Effector memory CD4-positive, alpha-beta T cell (primary cell): ENCODE results near the gene HLA-DPA1.

Source experiments
- DNase-seq, 3 donors: peaks; one replicate each; pipeline ENCODE4 v3.0.0-alpha.2; 2020
- H3K27ac ChIP-seq: 2 replicates; pipeline ENCODE4 v1.7.0; 2013; ENCODE audit warnings: mild to moderate bottlenecking, low read length, moderate library complexity; ENCODE audit not compliant: insufficient read depth, poor library complexity, severe bottlenecking
- H3K27me3 ChIP-seq: replicated peaks from 2 replicates; pipeline ENCODE4 v1.7.0; 2013; ENCODE audit warnings: mild to moderate bottlenecking, low read length; ENCODE audit not compliant: insufficient read depth, control insufficient read depth, poor library complexity, severe bottlenecking
- H3K36me3 ChIP-seq: 2 replicates; pipeline ENCODE4 v1.7.0; 2013; ENCODE audit warnings: mild to moderate bottlenecking, low read length, moderate library complexity; ENCODE audit not compliant: control insufficient read depth, insufficient read depth
- H3K4me1 ChIP-seq: 2 replicates; pipeline ENCODE4 v1.7.0; 2013; ENCODE audit warnings: low read length, mild to moderate bottlenecking; ENCODE audit not compliant: control insufficient read depth, insufficient read depth, poor library complexity, severe bottlenecking
- H3K4me3 ChIP-seq: 2 replicates; pipeline ENCODE4 v1.7.0; 2013; ENCODE audit warnings: low read length, low read depth, mild to moderate bottlenecking; ENCODE audit not compliant: insufficient read depth, poor library complexity, severe bottlenecking
- H3K9me3 ChIP-seq: 2 replicates; pipeline ENCODE4 v1.7.0; 2013; ENCODE audit warnings: mild to moderate bottlenecking, low read length, moderate library complexity; ENCODE audit not compliant: control insufficient read depth

Gene HLA-DPA1

GRCh38 chr6:33078442-33078841 lies 5.0 kb upstream of the HLA-DPA1 start:
- peaks cover 6% of the 10 kb centered on the region for H3K27me3 ChIP-seq
- peaks cover 11% of the 10 kb centered on the region for H3K4me1 ChIP-seq

GRCh38 chr6:33077908-33078307 lies 4.5 kb upstream of the HLA-DPA1 start:
- Histone ChIP-seq H3K4me3 (no peak overlapping the region), H3K4me1 (peaks cover 11% of the 10 kb centered on the region), H3K36me3 (no peaks in the 10 kb centered on the region), H3K27ac (no peak overlapping the region), H3K27me3 (peaks cover 6% of the 10 kb centered on the region), H3K9me3 (no peaks in the 10 kb centered on the region)
- no peak for DNase-seq

More at GRCh38 chr6:33078442-33078841, 5.0 kb upstream of the HLA-DPA1 start:
- Histone ChIP-seq H3K4me3 (no peak overlapping the region), H3K9me3 (no peaks in the 10 kb centered on the region), H3K27ac (no peak overlapping the region), H3K36me3 (no peaks in the 10 kb centered on the region)
- no peak for DNase-seq

- Histone ChIP-seq H3K27me3 (peaks cover 6% of the 10 kb centered on the region), H3K9me3 (no peaks in the 10 kb centered on the region), H3K36me3 (no peaks in the 10 kb centered on the region), H3K27ac (peak overlapping the region; percentile 71), H3K4me1 (peaks cover 11% of the 10 kb centered on the region), H3K4me3 (peak overlapping the region; percentile 67)
- DNase-seq, result no peak
Observed at GRCh38 chr6:33076406-33076934, 3.0 kb upstream of the HLA-DPA1 start.

- no peaks in the 10 kb centered on the region for H3K36me3 ChIP-seq
- H3K9me3 ChIP-seq, result no peaks in the 10 kb centered on the region
- DNase-seq, result peak in 2 of 3 donors; percentile 5 to 29
- peak within 1 kb of the TSS; percentile 71 for H3K27ac ChIP-seq
- peak within 1 kb of the TSS; percentile 67 for H3K4me3 ChIP-seq
- peaks cover 11% of the 10 kb centered on the region for H3K4me1 ChIP-seq
- peaks cover 6% of the 10 kb centered on the region for H3K27me3 ChIP-seq
Observed at GRCh38 chr6:33075568-33076405, 2.3 kb upstream of the HLA-DPA1 start, which contains the start of gene HLA-DPB1. Gene HLA-DPB1, plus strand, starts transcription at chr6:33075990. Its CDS starts 52 bp downstream, at chr6:33076042.

GRCh38 chr6:33075208-33075567 lies 1.7 kb upstream of the HLA-DPA1 start:
- H3K4me3 ChIP-seq, result no peak overlapping the region
- H3K27ac ChIP-seq, result peak overlapping the region; percentile 71
- no peaks in the 10 kb centered on the region for H3K36me3 ChIP-seq
- H3K9me3 ChIP-seq, result no peaks in the 10 kb centered on the region
- H3K27me3 ChIP-seq, result peaks cover 6% of the 10 kb centered on the region
- H3K4me1 ChIP-seq, result peaks cover 11% of the 10 kb centered on the region
- DNase-seq, result no peak

GRCh38 chr6:33072508-33073100 lies 845 bp downstream of the HLA-DPA1 start:
- no peak for DNase-seq
- H3K27me3 ChIP-seq, result peaks cover 6% of the 10 kb centered on the region
- H3K4me3 ChIP-seq, result no peak overlapping the region
- no peak overlapping the region for H3K27ac ChIP-seq
- H3K36me3 ChIP-seq, result no peaks in the 10 kb centered on the region
- peaks cover 11% of the 10 kb centered on the region for H3K4me1 ChIP-seq
- no peaks in the 10 kb centered on the region for H3K9me3 ChIP-seq

- no peak for DNase-seq
- Histone ChIP-seq H3K4me3 (no peak overlapping the region), H3K27me3 (peaks cover 6% of the 10 kb centered on the region)
Observed at GRCh38 chr6:33071569-33071968, 1.9 kb downstream of the HLA-DPA1 start.

GRCh38 chr6:33070909-33071308 lies 2.5 kb downstream of the HLA-DPA1 start:
- H3K9me3 ChIP-seq, result no peaks in the 10 kb centered on the region
- H3K27me3 ChIP-seq, result peaks cover under 1% of the 10 kb centered on the region
- no peak overlapping the region for H3K4me3 ChIP-seq
- H3K36me3 ChIP-seq, result no peaks in the 10 kb centered on the region
- no peak for DNase-seq
- H3K27ac ChIP-seq, result no peak overlapping the region
- H3K4me1 ChIP-seq, result peaks cover 6% of the 10 kb centered on the region

More at GRCh38 chr6:33071569-33071968, 1.9 kb downstream of the HLA-DPA1 start:
- Histone ChIP-seq H3K9me3 (no peaks in the 10 kb centered on the region), H3K36me3 (no peaks in the 10 kb centered on the region), H3K27ac (no peak overlapping the region), H3K4me1 (peaks cover 11% of the 10 kb centered on the region)

- H3K4me3 ChIP-seq, result no peak overlapping the region
- H3K27me3 ChIP-seq, result no peaks in the 10 kb centered on the region
- H3K9me3 ChIP-seq, result no peaks in the 10 kb centered on the region
- no peaks in the 10 kb centered on the region for H3K36me3 ChIP-seq
- no peak for DNase-seq
- H3K4me1 ChIP-seq, result no peaks in the 10 kb centered on the region
- no peak overlapping the region for H3K27ac ChIP-seq
Observed at GRCh38 chr6:33069021-33069738, 4.3 kb downstream of the HLA-DPA1 start.
